ENCODE data around the gene ZNF497.

GRCh38 chr19:58401840-58402421, 39.4 kb upstream of the ZNF497 start:
- no peak for TF ChIP-seq CTCF (conservative IDR thresholded peaks at IDR 0.05)
- no peak for TF ChIP-seq ZFX (IDR thresholded peaks at IDR 0.05)
